Panc1 (cell line): ENCODE results near the gene IQSEC1. TPM values are rescaled to one million over a fixed set of nuclear protein-coding genes. Genes with fewer than 3 reads are reported as not detected.

Experiments
- ATAC-seq: fragments of 200-7000 bp; cut with Tn5 transposase; 2 replicates; pipeline ENCODE4 v1.9.1; 2020; ENCODE audit warnings: mild to moderate bottlenecking, moderate library complexity
- BruUV-seq: library from RNA; stranded (reverse); fragments of 400-500 nt; replicated peaks from 2 replicates; lab custom pipeline; 2021; lab: Mats Ljungman, UMichigan
- CTCF ChIA-PET: fragments of 300-600 bp; sonication (Branson Sonifier 250); formaldehyde crosslinking; loops from one replicate; lab custom pipeline; 2022; ENCODE audit warnings: antibody characterized with exemption; lab: Charles Lee
- POLR2A ChIA-PET: fragments of 300-600 bp; sonication (Branson Sonifier 250); formaldehyde crosslinking; loops from one replicate; lab custom pipeline; 2022; ENCODE audit warnings: antibody characterized with exemption; lab: Charles Lee
- DNase-seq: peaks from one replicate; pipeline ENCODE4 v3.0.0-alpha.2; 2010; ENCODE audit warnings: low read depth, low spot score
- H3K27ac ChIP-seq: 2 replicates; pipeline ENCODE4 v1.5.1; 2011; ENCODE audit warnings: mild to moderate bottlenecking, low read length, inconsistent platforms
- H3K27me3 ChIP-seq: fragments of 200-500 bp; sonication (Bioruptor generic); 2 replicates; pipeline ENCODE4 v1.6.0; 2014; ENCODE audit warnings: low read length, inconsistent platforms; ENCODE audit not compliant: control insufficient read depth, insufficient read depth
- H3K36me3 ChIP-seq: fragments of 200-500 bp; sonication (Bioruptor generic); 2 replicates; pipeline ENCODE4 v1.5.1; 2014; ENCODE audit warnings: inconsistent platforms, mild to moderate bottlenecking, low read length, moderate library complexity; ENCODE audit not compliant: control insufficient read depth, insufficient read depth
- H3K4me1 ChIP-seq: 2 replicates; pipeline ENCODE4 v1.5.1; 2011; ENCODE audit warnings: inconsistent platforms, mild to moderate bottlenecking, low read length, moderate library complexity; ENCODE audit not compliant: control insufficient read depth, insufficient read depth
- H3K4me3 ChIP-seq, 2 experiments: 2 replicates each; pipeline ENCODE4 v1.5.1; 2011 to 2012; ENCODE audit warnings: low read depth in 2 of 2, low read length in 2 of 2, mild to moderate bottlenecking in 2 of 2, inconsistent platforms in 1 of 2, moderate library complexity in 1 of 2
- H3K9me3 ChIP-seq: fragments of 200-500 bp; sonication (Bioruptor generic); 2 replicates; pipeline ENCODE4 v1.5.1; 2014; ENCODE audit warnings: low read depth, mild to moderate bottlenecking, inconsistent platforms, low read length, moderate library complexity; ENCODE audit not compliant: control insufficient read depth, insufficient read depth
- POLR2AphosphoS5 ChIP-seq: IDR thresholded peaks from 2 replicates; pipeline ENCODE4 v1.6.1; 2012; ENCODE audit warnings: mild to moderate bottlenecking, low read depth, low read length, moderate library complexity
- REST ChIP-seq, 2 experiments: IDR thresholded peaks; 2 replicates each; pipeline ENCODE4 v1.6.1; 2011 to 2012; ENCODE audit warnings: low read depth in 2 of 2, control low read depth in 1 of 2, low read length in 1 of 2, mild to moderate bottlenecking in 1 of 2, moderate library complexity in 1 of 2; ENCODE audit not compliant: insufficient read depth in 1 of 2
- SIN3A ChIP-seq: IDR thresholded peaks from 2 replicates; pipeline ENCODE4 v1.6.1; 2012; ENCODE audit warnings: low read depth, mild to moderate bottlenecking, low read length, moderate library complexity, borderline replicate concordance; ENCODE audit not compliant: insufficient read depth
- TCF7L2 ChIP-seq: IDR thresholded peaks from 2 replicates; pipeline ENCODE4 v1.6.1; 2011; ENCODE audit warnings: mild to moderate bottlenecking, low read depth, low read length, inconsistent platforms
- in situ Hi-C: cut with HindIII; loops from 2 replicates; pipeline ENCODE4 v1.10.0; 2016; ENCODE audit warnings: low sequenced_read_pairs, low pct_unique_long_range_greater_than_20kb
- intact Hi-C: fragments of 100-400 bp; cut with micrococcal nuclease; formaldehyde crosslinking; loops from one replicate; pipeline ENCODE4 v1.10.0; 2022; ENCODE audit not compliant: unreplicated experiment
- total RNA-seq: library from RNA; stranded (reverse); gene quantifications from one replicate; pipeline ENCODE4 v1.2.1, GENCODE V29; 2021; ENCODE audit not compliant: unreplicated experiment
- TF ChIP-seq, protein P1 (sequence below): fragments of 450-650 bp; IDR thresholded peaks from 2 replicates; pipeline ENCODE4 v1.5.1; 2017; ENCODE audit warnings: mild to moderate bottlenecking

Gene IQSEC1
- total RNA-seq, 1 experiment from 2014 or later = 28.4 TPM

DNA sequence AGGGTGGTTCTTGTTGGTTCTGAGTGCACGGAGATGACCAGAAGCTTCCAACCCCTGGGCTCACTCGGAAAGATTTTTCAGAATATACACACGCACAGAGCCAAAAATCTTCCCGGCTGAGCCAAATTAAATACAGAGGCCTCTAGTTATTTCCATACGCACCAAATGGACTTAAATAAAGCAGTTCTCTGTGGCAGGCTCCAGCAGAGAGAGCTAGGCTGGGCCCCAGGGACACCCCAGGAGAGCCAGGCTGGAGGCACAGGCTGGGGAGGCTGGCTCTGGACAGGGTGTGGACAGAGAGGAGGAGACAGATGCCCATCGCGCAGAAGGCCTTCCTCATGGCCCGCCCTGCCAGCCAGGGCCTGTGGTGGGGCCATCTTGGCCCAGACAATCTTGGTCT is 115.9 kb downstream of the IQSEC1 start:
- ChIA-PET CTCF (no interaction called here), POLR2A (no interaction called here)
- no peaks in the 10 kb centered on the region for H3K9me3 ChIP-seq
- no peaks in the 10 kb centered on the region for H3K4me1 ChIP-seq
- intact Hi-C loops (no loop called here), in situ Hi-C loops (no loop called here)
- TF ChIP-seq REST (IDR thresholded peaks at IDR 0.05; ENCODE audit: insufficient read depth in 1 of 2, low read depth in 2 of 2, low read length in 1 of 2) (no peak), TCF7L2 (no peak), SIN3A (no peak), POLR2AphosphoS5 (no peak)
- TF ChIP-seq, protein P1, sequence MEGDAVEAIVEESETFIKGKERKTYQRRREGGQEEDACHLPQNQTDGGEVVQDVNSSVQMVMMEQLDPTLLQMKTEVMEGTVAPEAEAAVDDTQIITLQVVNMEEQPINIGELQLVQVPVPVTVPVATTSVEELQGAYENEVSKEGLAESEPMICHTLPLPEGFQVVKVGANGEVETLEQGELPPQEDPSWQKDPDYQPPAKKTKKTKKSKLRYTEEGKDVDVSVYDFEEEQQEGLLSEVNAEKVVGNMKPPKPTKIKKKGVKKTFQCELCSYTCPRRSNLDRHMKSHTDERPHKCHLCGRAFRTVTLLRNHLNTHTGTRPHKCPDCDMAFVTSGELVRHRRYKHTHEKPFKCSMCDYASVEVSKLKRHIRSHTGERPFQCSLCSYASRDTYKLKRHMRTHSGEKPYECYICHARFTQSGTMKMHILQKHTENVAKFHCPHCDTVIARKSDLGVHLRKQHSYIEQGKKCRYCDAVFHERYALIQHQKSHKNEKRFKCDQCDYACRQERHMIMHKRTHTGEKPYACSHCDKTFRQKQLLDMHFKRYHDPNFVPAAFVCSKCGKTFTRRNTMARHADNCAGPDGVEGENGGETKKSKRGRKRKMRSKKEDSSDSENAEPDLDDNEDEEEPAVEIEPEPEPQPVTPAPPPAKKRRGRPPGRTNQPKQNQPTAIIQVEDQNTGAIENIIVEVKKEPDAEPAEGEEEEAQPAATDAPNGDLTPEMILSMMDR = no peak
- no peak for ATAC-seq
- H3K27ac ChIP-seq = no peak overlapping the region
- BruUV-seq = no TSS peak
- no peak for DNase-seq
- no peak overlapping the region for H3K4me3 ChIP-seq
- no peaks in the 10 kb centered on the region for H3K27me3 ChIP-seq
- H3K36me3 ChIP-seq = no peaks in the 10 kb centered on the region

- no peaks in the 10 kb centered on the region for H3K4me1 ChIP-seq
- H3K4me3 ChIP-seq = no peak overlapping the region
- no peaks in the 10 kb centered on the region for H3K27me3 ChIP-seq
- no peaks in the 10 kb centered on the region for H3K36me3 ChIP-seq
- intact Hi-C loops = no loop called here
- ATAC-seq (no peak), DNase-seq (no peak)
- no peak overlapping the region for H3K27ac ChIP-seq
- ChIA-PET CTCF (no interaction called here), POLR2A (no interaction called here)
- no TSS peak for BruUV-seq
- TF ChIP-seq TCF7L2 = no peak
- TF ChIP-seq SIN3A = no peak
- no peak for TF ChIP-seq POLR2AphosphoS5
- no peak for TF ChIP-seq REST (IDR thresholded peaks at IDR 0.05; ENCODE audit: insufficient read depth in 1 of 2, low read depth in 2 of 2, low read length in 1 of 2)
- TF ChIP-seq, protein P1 = no peak
- in situ Hi-C loops = no loop called here
- H3K9me3 ChIP-seq = no peaks in the 10 kb centered on the region
Measured at GRCh38 chr3:12956316-12956660, 116.9 kb downstream of the IQSEC1 start.
